Ascending aorta (tissue), 2 donors: ENCODE measurements around the gene ACSL6. TPM values are rescaled to one million over a fixed set of nuclear protein-coding genes. Genes with fewer than 3 reads are reported as not detected.

ENCODE experiments used
- DNase-seq, 2 donors: peaks; one replicate each; pipeline ENCODE4 v3.0.0-alpha.2; 2019; ENCODE audit warnings: low spot score in 2 of 2
- H3K27ac ChIP-seq, 2 donors: fragments of 200-600 bp; sonication (generic); one replicate each; pipeline ENCODE4 v1.5.1; 2016 to 2017; ENCODE audit warnings: mild to moderate bottlenecking in 1 of 2
- H3K27me3 ChIP-seq: fragments of 200-600 bp; sonication (generic); one replicate; pipeline ENCODE4 v1.5.1; 2017
- H3K36me3 ChIP-seq, 2 donors: fragments of 200-600 bp; sonication (generic); one replicate each; pipeline ENCODE4 v1.5.1; 2016
- H3K4me1 ChIP-seq, 2 donors: fragments of 200-600 bp; sonication (generic); one replicate each; pipeline ENCODE4 v1.5.1; 2016 to 2017; ENCODE audit warnings: mild to moderate bottlenecking in 1 of 2
- H3K4me3 ChIP-seq, 2 donors: fragments of 200-600 bp; sonication (generic); one replicate each; pipeline ENCODE4 v1.5.1; 2016 to 2017; ENCODE audit warnings: mild to moderate bottlenecking in 1 of 2
- H3K9me3 ChIP-seq, 2 donors: fragments of 200-600 bp; sonication (generic); one replicate each; pipeline ENCODE4 v1.5.1; 2016
- intact Hi-C: fragments of 100-400 bp; cut with DNase I; formaldehyde crosslinking; loops from one replicate; pipeline ENCODE4 v1.15.1; 2023
- total RNA-seq: library from RNA; depleted of rRNA; stranded (reverse); fragments of >200 nt; gene quantifications from one replicate; pipeline ENCODE4 v1.1.0, GENCODE V29; 2016
- TF ChIP-seq, protein P1 (sequence below), 3 experiments: fragments of 200-600 bp in 2 of 3; fragments of 450-650 bp in 1 of 3; sonication (generic) in 2 of 3; IDR thresholded peaks; one replicate each; pipeline ENCODE4 v1.5.1; 2016 to 2019; ENCODE audit warnings: antibody characterized with exemption in 3 of 3, mild to moderate bottlenecking in 1 of 3, moderate library complexity in 1 of 3

The ACSL6 gene
- total RNA-seq, 1 donor from 2014 or later = 7.6 TPM

DNA sequence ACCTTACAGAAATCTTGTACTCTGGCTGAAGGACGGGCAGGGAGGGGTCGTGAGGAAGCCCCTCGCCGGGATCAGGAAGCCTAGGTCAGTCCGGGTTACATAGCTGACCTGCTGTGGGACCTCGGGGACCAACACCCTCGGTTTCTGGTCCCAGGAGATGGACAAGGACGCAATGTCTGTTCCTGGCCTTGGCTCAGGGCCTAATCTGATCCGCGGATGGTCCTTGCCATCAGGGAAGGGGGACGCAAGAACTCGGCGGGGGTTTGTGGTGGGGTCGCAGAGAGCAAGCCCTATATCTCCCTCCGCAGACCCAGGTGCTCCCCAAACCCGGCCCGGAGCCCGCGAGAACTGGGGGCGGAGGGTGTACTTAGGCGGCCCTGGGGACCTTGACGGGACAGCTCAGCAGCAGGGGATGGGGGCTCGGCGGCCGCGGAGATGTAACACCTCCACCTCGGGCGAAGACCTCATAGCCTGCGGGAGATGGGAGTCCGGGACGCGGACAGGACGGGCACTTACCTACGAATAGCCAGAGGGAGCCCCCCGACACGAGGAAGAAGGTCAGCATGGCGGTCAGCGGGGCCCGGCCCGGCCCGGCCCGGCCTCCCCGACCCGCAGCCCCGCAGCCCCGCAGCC is 353 bp downstream of the ACSL6 start:
- peaks cover 7% of the 10 kb centered on the region for H3K27me3 ChIP-seq
- H3K4me1 ChIP-seq = peaks cover 5 to 7% of the 10 kb centered on the region in 2 donors
- intact Hi-C loops = no loop called here
- H3K27ac ChIP-seq = no peak overlapping the region
- peak in 1 of 2 donors; percentile 55 for DNase-seq
- peak overlapping the region; percentile 69 to 71 for H3K4me3 ChIP-seq
- TF ChIP-seq, protein P1, sequence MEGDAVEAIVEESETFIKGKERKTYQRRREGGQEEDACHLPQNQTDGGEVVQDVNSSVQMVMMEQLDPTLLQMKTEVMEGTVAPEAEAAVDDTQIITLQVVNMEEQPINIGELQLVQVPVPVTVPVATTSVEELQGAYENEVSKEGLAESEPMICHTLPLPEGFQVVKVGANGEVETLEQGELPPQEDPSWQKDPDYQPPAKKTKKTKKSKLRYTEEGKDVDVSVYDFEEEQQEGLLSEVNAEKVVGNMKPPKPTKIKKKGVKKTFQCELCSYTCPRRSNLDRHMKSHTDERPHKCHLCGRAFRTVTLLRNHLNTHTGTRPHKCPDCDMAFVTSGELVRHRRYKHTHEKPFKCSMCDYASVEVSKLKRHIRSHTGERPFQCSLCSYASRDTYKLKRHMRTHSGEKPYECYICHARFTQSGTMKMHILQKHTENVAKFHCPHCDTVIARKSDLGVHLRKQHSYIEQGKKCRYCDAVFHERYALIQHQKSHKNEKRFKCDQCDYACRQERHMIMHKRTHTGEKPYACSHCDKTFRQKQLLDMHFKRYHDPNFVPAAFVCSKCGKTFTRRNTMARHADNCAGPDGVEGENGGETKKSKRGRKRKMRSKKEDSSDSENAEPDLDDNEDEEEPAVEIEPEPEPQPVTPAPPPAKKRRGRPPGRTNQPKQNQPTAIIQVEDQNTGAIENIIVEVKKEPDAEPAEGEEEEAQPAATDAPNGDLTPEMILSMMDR (IDR thresholded peaks at IDR 0.05) = no peak
- no peaks in the 10 kb centered on the region for H3K9me3 ChIP-seq
- no peaks in the 10 kb centered on the region for H3K36me3 ChIP-seq

DNA sequence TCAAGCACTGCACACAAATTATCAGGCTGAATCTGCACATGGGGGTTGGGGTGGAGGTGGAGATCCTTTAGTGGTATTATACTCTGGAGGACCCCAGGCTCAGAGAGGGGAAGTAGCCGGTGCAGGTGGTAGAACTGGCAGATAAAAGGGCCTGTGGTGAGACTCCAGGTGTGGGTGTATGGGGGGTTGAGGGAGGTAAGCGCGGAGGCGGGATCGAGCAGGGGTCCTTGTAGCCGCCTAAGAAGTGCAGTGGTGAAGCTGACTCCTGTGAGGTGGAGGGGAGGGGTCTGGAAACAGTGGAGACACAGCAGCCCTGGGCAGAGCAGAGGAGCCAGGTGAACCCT is 841 bp downstream of the ACSL6 start:
- Histone ChIP-seq H3K4me1 (peaks cover 5 to 7% of the 10 kb centered on the region in 2 donors), H3K36me3 (no peaks in the 10 kb centered on the region), H3K27me3 (peaks cover 7% of the 10 kb centered on the region), H3K27ac (no peak overlapping the region), H3K9me3 (no peaks in the 10 kb centered on the region), H3K4me3 (peak overlapping the region in 1 of 2 donors; percentile 69)
- intact Hi-C loops = no loop called here
- DNase-seq = peak in 1 of 2 donors; percentile 28
- TF ChIP-seq, protein P1 (IDR thresholded peaks at IDR 0.05) = no peak

DNA sequence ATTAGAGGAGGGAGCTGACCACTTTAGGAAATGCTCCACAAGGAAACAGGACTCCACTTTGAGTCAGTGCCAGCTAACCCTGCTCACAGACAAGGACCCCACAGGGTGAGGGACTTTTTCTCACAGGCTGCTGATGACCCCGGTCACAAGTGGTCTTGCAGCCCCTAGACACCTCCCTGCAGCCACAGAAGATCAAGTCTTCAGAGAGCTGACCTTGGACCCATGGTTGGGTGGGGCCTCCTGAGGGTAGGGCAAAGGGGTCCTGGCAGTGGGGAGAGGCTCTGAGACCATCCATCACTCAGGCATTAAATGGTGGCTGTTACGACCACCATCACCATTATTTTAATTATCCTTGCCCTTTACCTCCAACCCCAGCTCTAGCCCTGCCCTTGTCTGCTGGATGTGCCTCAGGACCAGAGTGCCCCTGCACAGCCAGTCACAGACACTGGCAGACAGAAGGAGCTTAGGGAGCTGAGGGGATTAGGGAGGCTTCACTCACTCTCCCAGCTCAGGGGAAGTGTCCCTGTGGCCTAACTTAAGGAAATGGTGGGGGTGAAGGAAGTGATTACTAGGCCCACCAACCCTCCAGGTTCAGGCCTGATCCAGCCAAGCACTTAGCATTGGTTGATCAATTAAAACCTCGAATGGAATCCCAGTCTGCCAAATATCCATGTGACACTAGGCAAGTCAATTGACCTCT is 1.6 kb downstream of the ACSL6 start:
- H3K36me3 ChIP-seq = no peaks in the 10 kb centered on the region
- H3K4me1 ChIP-seq = peaks cover 5 to 7% of the 10 kb centered on the region in 2 donors
- H3K27ac ChIP-seq = no peak overlapping the region
- H3K9me3 ChIP-seq = no peaks in the 10 kb centered on the region
- H3K27me3 ChIP-seq = peaks cover 7% of the 10 kb centered on the region
- peak in 1 of 2 donors; percentile 19 for DNase-seq
- TF ChIP-seq, protein P1 (IDR thresholded peaks at IDR 0.05) = no peak
- H3K4me3 ChIP-seq = no peak overlapping the region
- intact Hi-C loops = loop anchor here (10.0 kb wide), 1 partner anchor 585 kb away; no protein-coding TSS in a partner anchor

DNA sequence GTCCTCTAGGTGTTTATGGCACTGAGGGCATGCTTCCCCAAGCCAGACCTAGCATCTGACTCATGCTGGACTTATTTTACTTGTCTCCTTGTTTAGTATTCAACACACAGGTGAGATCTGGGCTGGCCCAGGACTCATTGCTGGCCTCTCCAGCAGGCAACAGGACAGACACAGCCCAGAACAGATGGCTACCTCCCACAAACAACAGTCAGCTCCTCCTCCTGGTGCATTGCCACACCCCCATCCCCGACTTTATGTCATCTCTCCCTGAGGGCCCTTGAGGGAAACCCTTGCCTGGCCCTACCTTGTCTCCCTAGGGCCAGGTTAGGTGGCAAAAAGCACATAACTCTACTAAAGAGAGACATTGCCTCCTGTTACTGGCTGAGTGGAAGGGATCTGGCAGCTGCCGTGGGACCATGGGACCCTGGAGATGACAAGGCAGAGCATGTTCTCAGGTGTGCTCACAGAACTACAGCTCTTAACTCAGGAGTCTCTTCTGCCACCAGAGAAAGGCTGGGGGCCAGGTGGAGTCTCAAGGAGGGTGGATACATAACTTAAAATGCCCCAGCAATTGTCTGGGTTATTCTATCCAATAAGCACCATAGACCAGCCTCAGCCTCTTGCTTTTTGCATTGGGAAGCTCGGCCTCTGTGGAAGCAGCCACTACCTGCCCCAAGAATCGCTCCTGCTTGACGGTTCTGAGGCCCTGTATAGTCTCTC is 2.3 kb downstream of the ACSL6 start:
- no peak overlapping the region for H3K27ac ChIP-seq
- no peak for DNase-seq
- intact Hi-C loops = loop anchor here (1.0 to 10.0 kb wide), 2 partner anchors 198 to 584 kb away; no protein-coding TSS in a partner anchor

DNA sequence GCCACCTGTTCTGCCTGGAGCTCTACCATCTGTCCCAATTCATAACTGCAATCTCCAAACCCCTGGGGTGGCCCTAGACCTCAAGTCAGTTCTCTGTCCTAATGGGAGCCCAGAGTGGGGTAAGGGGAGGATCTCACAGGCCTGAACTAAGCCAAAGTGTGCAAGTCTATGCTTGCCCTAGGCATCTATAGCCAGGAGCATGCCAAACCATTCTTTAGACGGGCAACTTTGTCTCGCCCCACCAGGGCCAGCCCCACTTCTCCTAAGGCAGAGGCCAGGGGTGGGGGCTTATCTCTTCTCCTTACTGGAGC is 3.3 kb downstream of the ACSL6 start:
- Histone ChIP-seq H3K4me1 (peaks cover 5 to 7% of the 10 kb centered on the region in 2 donors), H3K27me3 (peaks cover 7% of the 10 kb centered on the region), H3K4me3 (no peak overlapping the region), H3K36me3 (no peaks in the 10 kb centered on the region), H3K27ac (no peak overlapping the region), H3K9me3 (no peaks in the 10 kb centered on the region)
- DNase-seq = no peak
- intact Hi-C loops = loop anchor here (1.0 to 10.0 kb wide), 2 partner anchors 197 to 583 kb away; no protein-coding TSS in a partner anchor
- TF ChIP-seq, protein P1 (IDR thresholded peaks at IDR 0.05) = no peak

More for the DNA sequence above, 2.3 kb downstream of the ACSL6 start:
- Histone ChIP-seq H3K4me1 (peaks cover 5 to 7% of the 10 kb centered on the region in 2 donors), H3K27me3 (peaks cover 7% of the 10 kb centered on the region), H3K36me3 (no peaks in the 10 kb centered on the region), H3K9me3 (no peaks in the 10 kb centered on the region), H3K4me3 (no peak overlapping the region)
- TF ChIP-seq, protein P1 (IDR thresholded peaks at IDR 0.05) = no peak
